HG03066 (cell line): ENCODE data around the gene CBR1.
"Not testable (repeated sequence)": the region's sequence is repeated elsewhere in the genome, so short reads cannot be mapped to it uniquely, and the experiment has no call there.

Experiments
- ATAC-seq: cut with Tn5 transposase; IDR thresholded peaks from one replicate; pipeline ENCODE4 v1.9.1; 2021; ENCODE audit warnings: low read depth; ENCODE audit not compliant: unreplicated experiment

Gene CBR1

GRCh38 chr21:36077758-36078157 is 7.9 kb downstream of the CBR1 start:
- ATAC-seq, result no peak

- ATAC-seq, result no peak
Measured at GRCh38 chr21:36079010-36079649, 9.3 kb downstream of the CBR1 start.

DNA sequence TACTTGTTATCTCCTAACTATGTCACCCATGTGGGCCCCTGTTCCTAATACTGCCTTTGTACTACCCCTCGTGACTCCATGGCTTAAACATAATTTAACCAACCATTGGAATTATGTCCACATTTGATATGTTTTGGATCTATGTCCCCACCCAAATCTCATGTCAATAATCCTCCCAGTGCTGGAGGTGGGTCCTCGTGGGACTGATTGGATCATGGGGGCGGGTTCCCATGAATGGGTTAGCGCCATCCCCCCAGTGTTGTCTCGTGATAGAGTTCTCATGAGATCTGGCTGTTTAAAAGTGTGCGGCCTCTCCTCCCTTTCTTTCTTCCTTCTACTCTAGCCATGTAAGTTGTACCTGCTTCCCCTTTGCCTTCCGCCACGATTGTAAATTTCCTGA is 9.8 kb downstream of the CBR1 start:
- no peak for ATAC-seq

- ATAC-seq, result no peak
Measured at GRCh38 chr21:36080386-36080785, 10.6 kb downstream of the CBR1 start.

- no peak for ATAC-seq
Measured at GRCh38 chr21:36082237-36082664, 12.4 kb downstream of the CBR1 start.

DNA sequence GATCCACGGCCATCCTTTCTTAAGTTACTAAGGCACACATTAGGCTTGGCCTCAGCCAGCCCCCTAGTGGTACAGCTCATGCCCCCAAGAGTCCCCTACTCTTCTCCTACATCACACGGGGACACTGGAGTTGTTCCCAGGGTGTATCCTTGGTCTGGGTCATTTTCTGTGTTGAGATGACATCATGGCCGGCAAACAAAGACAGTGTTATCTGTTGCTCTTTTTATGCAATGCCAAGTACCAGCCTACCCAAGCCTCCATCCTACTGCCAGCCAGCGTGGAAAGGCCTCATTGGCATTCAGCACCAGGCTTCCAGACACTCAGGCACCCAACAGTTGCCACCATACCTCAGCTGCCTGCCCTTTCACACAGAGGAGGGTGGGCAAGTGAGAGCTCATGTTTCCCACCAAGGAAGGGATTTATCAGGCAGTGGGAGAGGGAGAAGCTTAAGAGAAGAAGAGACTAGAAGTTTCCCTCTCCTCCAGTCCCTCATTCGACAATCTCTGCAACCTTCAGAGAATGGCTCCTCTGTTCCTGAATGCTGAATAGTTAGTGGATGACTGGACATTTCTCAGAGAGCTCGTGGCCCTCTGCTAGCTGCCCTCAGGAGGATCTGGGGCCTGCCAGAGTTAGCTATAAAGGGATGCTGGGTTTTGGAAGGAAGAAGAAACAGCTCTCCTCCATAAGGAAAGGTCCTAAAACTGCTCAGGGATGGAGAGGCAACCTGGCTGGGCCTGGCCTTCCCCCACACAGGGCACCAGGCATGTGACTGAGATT is 17.7 kb downstream of the CBR1 start:
- ATAC-seq, result no peak

GRCh38 chr21:36089946-36090345 is 20.1 kb downstream of the CBR1 start:
- ATAC-seq, result no peak

- no peak for ATAC-seq
Measured at GRCh38 chr21:36092681-36093080, 22.9 kb downstream of the CBR1 start.

GRCh38 chr21:36093512-36093911 is 23.7 kb downstream of the CBR1 start:
- no peak for ATAC-seq

DNA sequence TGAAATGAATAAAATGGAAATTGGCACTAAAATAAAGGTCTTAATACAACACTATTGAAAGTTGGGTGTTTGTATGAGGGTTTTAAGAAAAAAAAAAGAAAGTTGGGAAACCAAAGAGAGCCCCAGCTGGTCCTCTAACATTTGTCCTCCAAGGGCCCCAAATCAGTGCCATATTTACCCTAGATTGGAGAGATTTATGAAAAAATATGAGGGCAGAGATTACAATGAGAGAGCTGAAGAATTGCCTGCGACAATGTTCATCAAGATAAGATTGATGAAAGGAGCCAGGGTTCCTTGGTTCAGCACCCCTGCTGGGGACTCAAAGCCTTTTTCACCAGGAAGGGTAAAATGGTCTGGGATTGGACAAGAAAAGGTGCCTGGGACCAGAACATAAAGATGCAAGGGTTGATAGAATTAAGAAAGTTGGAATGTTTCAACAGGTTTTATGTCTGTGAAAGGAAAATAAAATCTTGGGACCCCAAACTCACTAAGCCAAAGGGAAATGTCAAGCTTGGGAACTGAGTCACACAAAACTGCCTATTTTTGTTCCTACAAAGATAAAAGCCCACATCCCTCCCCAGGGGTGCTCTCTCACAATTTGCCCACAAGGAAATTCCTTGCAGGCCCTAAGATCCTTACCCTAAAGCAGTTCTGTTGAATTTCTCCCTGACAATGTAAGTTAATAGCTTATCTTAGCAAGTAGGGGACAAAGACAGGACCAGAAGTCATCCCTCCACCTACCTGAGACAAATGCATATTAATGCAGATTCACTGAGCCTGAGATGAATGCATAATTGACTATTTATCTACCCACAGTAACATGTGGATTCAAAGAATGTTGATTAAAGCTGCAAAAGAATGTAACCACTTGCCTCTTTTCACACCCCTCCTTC is 26.8 kb downstream of the CBR1 start:
- no peak for ATAC-seq

DNA sequence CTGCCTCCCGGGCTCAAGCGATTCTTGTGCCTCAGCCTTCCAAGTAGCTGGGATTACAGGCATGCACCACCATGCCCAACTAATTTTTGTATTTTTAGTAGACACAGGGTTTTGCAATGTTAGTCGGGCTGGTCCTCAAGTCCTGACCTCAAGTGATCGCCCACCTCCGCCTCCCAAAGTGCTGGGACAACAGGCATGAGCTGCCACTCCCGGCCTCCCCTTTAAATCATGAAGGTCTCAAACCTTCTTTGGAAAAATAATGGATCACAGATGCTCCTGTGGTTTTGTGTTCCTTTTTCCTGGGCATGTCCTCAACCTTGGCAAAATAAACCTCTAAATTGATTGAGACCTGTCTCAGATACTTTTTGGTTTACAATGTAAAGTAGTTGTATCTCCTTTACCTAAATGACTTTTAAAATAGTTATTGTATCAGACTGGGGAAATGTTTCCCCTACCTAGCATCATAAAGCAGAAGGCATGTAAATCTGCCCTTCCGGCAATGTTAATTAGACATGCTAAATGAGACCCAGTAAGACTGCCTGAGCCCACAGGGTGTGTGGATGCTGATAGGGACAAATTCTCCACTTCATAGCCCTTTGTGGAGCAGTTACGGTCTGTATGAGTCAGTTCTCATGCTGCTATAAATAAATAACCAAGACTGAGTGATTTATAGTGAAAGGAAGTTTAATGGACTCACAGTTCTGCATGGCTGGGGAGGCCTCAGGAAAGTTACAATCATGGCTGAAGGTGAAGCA is 27.8 kb downstream of the CBR1 start:
- ATAC-seq, result no peak

- no peak for ATAC-seq
Measured at GRCh38 chr21:36098182-36098532, 28.3 kb downstream of the CBR1 start.

DNA sequence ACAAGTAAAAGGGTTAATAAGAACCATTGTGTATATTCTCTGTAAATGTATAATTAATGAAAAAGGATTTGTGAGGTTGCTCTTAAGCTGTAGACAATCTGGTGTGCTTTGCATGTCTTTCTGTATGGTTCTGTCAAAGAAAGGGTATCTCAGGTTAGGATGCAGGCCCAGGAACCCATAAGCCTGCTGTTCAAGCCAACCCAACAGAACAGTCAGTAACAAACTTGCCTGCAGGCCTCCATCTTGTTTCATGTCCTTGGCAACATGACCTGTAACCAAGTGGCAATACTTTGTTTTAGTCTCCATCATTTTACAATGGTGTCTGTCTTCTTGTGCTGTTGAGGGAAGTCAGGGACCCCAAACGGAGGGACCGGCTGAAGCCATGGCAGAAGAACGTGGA is 29.2 kb downstream of the CBR1 start:
- ATAC-seq, result no peak

DNA sequence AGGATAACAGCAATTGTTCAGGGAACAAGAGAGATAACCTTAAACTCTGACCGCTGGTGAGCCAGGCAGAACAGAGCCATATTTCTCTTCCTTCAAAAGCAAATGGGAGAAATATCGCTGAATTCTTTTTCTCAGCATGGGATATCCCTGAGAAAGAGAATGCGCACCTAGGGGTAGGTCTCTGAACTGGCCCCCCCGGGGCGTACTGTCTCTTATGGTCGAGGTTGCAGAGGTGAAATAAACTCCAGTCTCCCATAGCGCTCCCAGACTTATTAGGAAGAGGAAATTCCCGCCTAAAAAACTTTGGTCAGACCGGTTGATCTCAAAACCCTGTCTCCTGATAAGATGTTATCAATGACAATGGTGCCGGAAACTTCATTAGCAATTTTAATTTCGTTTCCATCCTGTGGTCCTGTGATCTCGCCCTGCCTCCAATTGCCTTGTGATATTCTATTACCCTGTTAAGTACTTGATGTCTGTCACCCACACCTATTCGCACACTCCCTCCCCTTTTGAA is 29.9 kb downstream of the CBR1 start:
- ATAC-seq, result not testable (repeated sequence)

DNA sequence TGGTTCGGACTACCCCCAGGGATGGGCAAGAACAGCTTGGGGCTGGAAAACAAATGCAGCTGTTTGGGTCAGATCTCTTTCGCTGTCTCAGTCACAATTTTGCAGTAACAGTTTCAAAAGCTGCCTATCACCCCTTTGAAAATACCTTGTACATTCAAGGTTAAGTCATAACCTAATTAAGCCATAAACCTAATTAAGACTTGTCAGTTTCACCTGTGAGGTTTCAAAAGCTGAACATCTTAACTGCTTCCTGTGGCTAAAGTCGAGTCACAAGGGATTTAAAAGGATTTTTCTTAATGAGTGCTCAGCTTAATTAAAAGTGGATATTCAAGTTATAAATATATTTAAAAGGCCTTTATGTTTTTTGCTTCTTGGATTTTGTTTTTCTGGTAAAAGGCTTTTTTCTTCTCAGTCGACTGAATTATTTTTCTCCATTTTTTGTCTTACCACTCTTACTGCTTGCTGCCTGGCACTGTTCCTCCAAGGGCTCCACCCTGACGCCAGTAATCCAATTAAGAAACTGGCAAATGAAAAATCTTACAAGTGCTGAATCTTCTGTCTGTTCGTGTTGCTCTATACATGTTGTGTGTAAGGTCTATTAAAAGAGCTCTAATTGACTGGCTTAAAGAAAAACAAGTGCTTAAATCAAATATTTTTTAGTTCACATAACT is 31.3 kb downstream of the CBR1 start:
- no peak for ATAC-seq

DNA sequence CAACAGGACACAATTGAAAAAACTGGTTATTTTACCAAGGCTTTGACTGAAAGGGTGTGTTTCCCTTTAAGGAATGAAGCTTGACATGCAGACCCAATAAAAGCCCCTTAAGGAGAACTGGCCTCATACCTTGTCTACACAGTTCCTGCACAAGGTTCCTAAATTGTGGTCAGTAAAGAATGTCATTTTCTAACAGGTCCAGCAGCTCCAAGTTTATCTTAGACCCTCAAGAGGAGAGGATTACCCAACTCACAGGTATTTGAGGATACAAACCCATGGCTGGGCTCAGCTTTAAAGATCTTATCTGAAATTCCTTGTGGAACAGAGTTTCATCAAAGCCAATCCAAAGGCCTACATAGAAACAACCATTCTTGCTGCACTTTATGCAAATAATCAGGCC is 33.6 kb downstream of the CBR1 start:
- no peak for ATAC-seq

- no peak for ATAC-seq
Measured at GRCh38 chr21:36104317-36105300, 34.8 kb downstream of the CBR1 start.

- no peak for ATAC-seq
Measured at GRCh38 chr21:36105327-36105842, 35.6 kb downstream of the CBR1 start.
